Measurements from ENCODE around the gene CLDN4.

- TF ChIP-seq, protein P1, sequence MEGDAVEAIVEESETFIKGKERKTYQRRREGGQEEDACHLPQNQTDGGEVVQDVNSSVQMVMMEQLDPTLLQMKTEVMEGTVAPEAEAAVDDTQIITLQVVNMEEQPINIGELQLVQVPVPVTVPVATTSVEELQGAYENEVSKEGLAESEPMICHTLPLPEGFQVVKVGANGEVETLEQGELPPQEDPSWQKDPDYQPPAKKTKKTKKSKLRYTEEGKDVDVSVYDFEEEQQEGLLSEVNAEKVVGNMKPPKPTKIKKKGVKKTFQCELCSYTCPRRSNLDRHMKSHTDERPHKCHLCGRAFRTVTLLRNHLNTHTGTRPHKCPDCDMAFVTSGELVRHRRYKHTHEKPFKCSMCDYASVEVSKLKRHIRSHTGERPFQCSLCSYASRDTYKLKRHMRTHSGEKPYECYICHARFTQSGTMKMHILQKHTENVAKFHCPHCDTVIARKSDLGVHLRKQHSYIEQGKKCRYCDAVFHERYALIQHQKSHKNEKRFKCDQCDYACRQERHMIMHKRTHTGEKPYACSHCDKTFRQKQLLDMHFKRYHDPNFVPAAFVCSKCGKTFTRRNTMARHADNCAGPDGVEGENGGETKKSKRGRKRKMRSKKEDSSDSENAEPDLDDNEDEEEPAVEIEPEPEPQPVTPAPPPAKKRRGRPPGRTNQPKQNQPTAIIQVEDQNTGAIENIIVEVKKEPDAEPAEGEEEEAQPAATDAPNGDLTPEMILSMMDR (IDR thresholded peaks at IDR 0.05; ENCODE audit: poor library complexity) = no peak
- no peak for TF ChIP-seq EZH2 (IDR thresholded peaks at IDR 0.05; ENCODE audit: borderline replicate concordance)
Observed at GRCh38 chr7:73810998-73811360, 19.8 kb upstream of the CLDN4 start.
